Thyroid gland (tissue), 4 donors: ENCODE measurements around the gene MET.

Experiments
- CTCF ChIP-seq, 6 experiments: fragments of 200-600 bp in 3 of 6; fragments of 450-650 bp in 3 of 6; sonication (generic) in 3 of 6; IDR thresholded peaks; one replicate each; pipeline ENCODE4 v1.5.1; 2016 to 2019; ENCODE audit warnings: antibody characterized with exemption in 6 of 6, mild to moderate bottlenecking in 2 of 6, inconsistent platforms in 1 of 6, moderate library complexity in 1 of 6
- POLR2A ChIP-seq, 2 donors: fragments of 450-650 bp; IDR thresholded peaks; one replicate each; pipeline ENCODE4 v1.6.1; 2017; ENCODE audit warnings: antibody characterized with exemption in 2 of 2, mild to moderate bottlenecking in 2 of 2, moderate library complexity in 1 of 2

DNA sequence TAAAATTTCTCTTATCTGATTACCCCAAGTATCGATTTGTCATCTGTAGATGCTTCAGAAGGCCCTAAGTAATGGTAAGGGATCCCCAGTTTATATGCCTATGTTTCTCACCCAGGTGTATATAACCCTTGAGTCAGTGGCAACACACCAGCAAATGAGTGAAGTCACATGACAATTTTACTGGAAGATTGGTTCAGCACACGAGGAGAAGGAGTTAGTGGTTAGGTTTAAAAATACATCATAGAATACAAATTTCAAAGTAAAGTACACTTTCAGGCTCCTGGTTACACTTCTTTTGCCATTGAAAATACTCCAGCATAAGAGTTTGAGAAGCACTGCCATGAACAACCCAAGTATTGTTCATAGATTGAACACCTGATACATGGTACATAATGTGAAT is 160.7 kb downstream of the MET start:
- TF ChIP-seq POLR2A (IDR thresholded peaks at IDR 0.05) (no peak), CTCF (IDR thresholded peaks at IDR 0.05) (no peak)
